Choroid plexus epithelial cell (primary cell): Measurements from ENCODE around the gene EPB41L2.

Source experiments
- DNase-seq: peaks from one replicate; pipeline ENCODE4 v3.0.0-alpha.2; 2010; ENCODE audit warnings: low read depth
- H3K4me3 ChIP-seq: 2 replicates; pipeline ENCODE4 v1.5.1; 2011; ENCODE audit warnings: low read depth, mild to moderate bottlenecking, control low read depth, low read length, moderate library complexity
- TF ChIP-seq, protein P1 (sequence below): conservative IDR thresholded peaks from 2 replicates; pipeline ENCODE4 v1.5.1; 2011; ENCODE audit warnings: low read depth, mild to moderate bottlenecking, control low read depth, inconsistent platforms, low read length, moderate library complexity

EPB41L2 gene

DNA sequence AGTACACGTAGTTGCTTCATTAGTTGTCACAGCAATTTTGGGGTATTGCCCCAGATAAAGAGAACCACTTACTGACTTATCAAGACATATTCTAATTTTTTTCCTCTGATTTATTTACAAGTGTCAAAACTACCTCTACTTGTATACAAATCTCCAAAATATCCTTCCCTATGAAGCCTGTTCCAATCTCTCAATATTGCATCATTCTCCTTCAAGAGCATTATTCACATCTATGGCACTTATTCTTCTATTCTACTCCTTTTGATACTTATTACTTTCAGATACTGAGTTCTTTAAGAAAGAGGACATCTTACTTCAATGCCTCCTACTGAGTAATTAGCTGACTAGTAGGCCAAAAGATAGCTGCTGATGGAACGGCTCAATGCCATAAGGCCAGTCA, 130.6 kb downstream of the EPB41L2 start:
- no peak for DNase-seq
- H3K4me3 ChIP-seq: no peak overlapping the region
- TF ChIP-seq, protein P1, sequence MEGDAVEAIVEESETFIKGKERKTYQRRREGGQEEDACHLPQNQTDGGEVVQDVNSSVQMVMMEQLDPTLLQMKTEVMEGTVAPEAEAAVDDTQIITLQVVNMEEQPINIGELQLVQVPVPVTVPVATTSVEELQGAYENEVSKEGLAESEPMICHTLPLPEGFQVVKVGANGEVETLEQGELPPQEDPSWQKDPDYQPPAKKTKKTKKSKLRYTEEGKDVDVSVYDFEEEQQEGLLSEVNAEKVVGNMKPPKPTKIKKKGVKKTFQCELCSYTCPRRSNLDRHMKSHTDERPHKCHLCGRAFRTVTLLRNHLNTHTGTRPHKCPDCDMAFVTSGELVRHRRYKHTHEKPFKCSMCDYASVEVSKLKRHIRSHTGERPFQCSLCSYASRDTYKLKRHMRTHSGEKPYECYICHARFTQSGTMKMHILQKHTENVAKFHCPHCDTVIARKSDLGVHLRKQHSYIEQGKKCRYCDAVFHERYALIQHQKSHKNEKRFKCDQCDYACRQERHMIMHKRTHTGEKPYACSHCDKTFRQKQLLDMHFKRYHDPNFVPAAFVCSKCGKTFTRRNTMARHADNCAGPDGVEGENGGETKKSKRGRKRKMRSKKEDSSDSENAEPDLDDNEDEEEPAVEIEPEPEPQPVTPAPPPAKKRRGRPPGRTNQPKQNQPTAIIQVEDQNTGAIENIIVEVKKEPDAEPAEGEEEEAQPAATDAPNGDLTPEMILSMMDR: no peak

DNA sequence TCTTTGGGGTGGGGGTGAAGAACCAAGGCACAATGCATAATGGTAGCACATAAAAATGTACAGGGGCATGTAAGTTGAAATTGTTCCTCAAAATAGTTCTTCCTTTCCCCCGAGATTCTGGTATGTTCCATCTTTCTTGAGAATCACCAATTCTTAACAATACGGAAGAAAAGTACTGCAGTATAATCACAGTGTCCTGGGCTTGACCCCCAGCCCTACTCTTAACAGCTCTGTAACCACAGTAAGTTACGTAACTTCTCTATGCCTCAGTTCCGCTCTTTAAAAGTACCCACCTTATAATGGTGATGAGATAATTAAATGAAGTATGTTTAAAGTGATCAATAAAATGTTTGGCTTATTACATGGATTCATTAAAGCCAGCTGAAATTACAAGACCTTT, 131.4 kb downstream of the EPB41L2 start:
- TF ChIP-seq, protein P1: no peak
- no peak for DNase-seq
- no peak overlapping the region for H3K4me3 ChIP-seq

DNA sequence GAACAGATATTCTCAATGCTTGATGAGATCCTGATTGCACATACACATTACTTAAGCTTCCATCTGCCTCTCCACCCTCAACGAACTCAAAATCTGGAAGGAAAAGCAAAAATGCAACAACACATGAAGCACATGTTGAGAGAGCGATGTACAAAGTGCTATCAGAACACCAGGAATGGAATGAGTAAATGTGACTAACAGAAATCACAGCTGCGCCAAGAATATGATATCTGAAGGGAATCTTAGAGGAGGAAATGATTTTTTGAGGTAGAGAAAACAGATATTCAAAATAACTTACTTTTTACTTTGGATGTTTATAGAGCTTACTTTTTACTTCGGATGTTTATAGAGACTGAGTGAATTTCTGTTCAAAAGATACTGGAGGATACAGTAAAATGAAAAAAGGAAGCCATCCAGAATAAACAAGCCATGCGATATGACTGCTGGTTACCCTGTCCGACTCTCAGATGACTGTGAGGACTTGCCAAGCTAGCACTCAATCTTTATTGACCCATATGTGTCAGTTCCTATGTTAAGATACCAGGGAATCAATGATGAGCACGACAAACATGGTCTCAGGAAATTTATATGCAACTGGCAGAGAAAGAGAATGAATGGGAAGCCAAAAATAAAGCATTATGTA, 133.9 kb downstream of the EPB41L2 start:
- DNase-seq: peak; percentile 83
- no peak overlapping the region for H3K4me3 ChIP-seq
- TF ChIP-seq, protein P1: no peak

DNA sequence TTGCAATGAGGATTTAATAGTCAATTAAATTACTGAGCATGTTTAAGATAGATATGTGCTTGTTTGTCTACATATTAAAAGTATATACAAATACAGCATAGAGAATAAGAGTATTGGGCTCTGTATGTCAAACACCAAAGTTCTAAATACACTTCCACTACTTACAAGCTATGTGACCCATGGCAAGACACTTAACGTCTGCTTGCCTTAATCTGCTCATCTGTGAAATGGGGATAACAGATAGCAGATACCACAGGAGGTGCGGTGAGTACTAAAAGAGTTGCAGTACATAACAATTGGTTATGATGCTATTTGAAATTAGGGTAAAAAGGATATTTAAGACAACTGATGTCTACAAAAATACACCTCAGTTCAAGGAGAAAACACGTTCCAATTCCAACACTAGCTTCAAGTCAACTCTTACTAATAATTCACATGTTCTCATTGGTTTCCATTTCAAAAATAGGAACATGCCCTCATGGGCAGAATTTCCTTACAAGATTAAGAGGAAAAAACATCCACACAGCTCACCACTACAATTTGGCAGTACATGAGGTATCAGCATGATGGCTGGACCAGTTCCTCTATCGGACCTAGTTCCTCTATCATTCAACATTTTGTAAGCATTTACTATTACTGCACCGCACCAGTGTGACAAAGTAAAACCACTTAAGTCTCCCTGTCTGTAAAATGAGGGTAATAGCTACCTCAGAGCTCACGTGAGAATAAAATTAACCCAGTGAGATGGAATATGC, 134.7 kb downstream of the EPB41L2 start:
- no peak overlapping the region for H3K4me3 ChIP-seq
- TF ChIP-seq, protein P1: no peak
- no peak for DNase-seq

DNA sequence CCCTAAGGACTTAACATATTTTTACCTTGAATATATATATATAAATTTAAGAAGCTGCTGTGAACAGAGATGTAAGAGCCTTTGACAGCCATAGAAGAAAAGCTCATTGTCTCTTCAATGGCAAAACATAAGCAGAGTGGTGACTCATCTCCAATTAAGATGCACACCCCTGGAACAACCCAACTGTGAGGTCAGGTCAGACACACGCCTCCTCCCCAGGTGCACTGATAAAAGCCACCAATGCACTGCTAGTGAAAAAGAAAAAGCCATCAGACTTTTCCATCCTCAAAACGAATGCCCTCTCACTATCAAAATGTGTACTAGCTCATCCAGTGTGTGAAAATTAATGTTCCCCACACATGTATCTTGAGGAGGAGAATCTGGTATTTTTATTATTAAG, 135.7 kb downstream of the EPB41L2 start:
- no peak overlapping the region for H3K4me3 ChIP-seq
- DNase-seq: no peak

DNA sequence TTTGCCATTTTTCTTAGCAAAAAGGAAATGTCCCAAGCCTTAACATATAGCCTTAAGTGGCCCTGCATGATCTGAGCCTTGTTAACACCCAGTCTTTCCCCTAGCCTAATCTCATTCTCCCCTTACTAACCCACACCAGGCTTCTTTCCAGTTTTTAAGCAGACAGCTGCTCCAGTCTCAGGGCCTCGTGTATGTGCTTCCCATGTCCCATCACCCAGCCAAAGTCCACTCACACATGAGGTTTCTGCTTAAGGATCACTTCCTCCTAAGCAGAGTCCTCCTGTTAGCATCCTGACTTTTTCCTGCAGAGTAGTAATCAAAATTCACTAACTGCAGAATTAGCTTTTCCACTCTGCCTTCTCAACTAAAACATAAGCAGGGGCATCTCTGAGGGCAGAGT, 139.7 kb downstream of the EPB41L2 start:
- no peak for DNase-seq
- no peak overlapping the region for H3K4me3 ChIP-seq
- TF ChIP-seq, protein P1: no peak

More for the DNA sequence above, 135.7 kb downstream of the EPB41L2 start:
- TF ChIP-seq, protein P1: no peak

DNA sequence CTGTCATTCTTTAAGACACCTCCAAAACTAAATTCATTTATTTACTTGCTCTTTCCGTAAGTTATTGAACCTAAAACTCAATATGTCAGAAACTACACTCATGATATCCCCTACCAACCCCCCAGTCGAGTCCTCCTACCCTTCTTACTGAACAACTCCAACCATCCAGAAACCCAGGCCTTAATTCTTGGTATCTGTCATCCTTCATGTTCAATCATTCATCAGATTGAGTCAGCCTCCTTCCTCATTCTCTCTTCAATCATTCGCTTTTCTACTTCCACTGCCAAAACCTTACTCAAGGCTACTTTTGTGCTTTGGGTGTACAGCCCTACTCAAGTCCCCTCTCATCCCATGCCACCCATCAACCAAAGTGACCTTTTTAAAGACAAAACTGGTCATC, 140.1 kb downstream of the EPB41L2 start:
- no peak overlapping the region for H3K4me3 ChIP-seq
- TF ChIP-seq, protein P1: no peak
- DNase-seq: no peak
